Heart left ventricle (tissue), 16 donors: ENCODE data around the gene HACD2. TPM values are rescaled to one million over a fixed set of nuclear protein-coding genes. Genes with fewer than 3 reads are reported as not detected.

Experiments used
- ATAC-seq, 4 donors: fragments of 200-7000 bp; cut with Tn5 transposase; one replicate each; pipeline ENCODE4 v1.9.1; 2020 to 2022; ENCODE audit warnings: moderate library complexity in 4 of 4, mild to moderate bottlenecking in 3 of 4, moderate number of reproducible peaks in 1 of 4
- DNase-seq, 5 donors: peaks; one replicate each; pipeline ENCODE4 v3.0.0-alpha.2; 2020
- H3K27ac ChIP-seq, 12 donors: fragments of 200-600 bp; sonication (generic) in 4 of 12; one replicate each; pipeline versions ENCODE4 v1.5.0 to v1.8.0; 2016 to 2022; ENCODE audit warnings: mild to moderate bottlenecking in 2 of 12
- H3K27me3 ChIP-seq, 9 donors: fragments of 200-600 bp; sonication (generic) in 2 of 9; one replicate each; pipeline versions ENCODE4 v1.5.1 to v1.8.0; 2016 to 2022; ENCODE audit warnings: mild to moderate bottlenecking in 3 of 9
- H3K36me3 ChIP-seq, 9 donors: fragments of 200-600 bp; sonication (generic) in 2 of 9; one replicate each; pipeline versions ENCODE4 v1.5.0 to v1.8.0; 2018 to 2022; ENCODE audit warnings: mild to moderate bottlenecking in 2 of 9
- H3K4me1 ChIP-seq, 12 donors: fragments of 200-600 bp; sonication (generic) in 4 of 12; one replicate each; pipeline versions ENCODE4 v1.5.0 to v1.8.0; 2016 to 2022; ENCODE audit warnings: mild to moderate bottlenecking in 3 of 12
- H3K4me3 ChIP-seq, 12 donors: fragments of 200-600 bp; sonication (generic) in 4 of 12; one replicate each; pipeline versions ENCODE4 v1.5.0 to v1.8.0; 2017 to 2022; ENCODE audit warnings: mild to moderate bottlenecking in 9 of 12, moderate library complexity in 4 of 12
- H3K9me3 ChIP-seq, 12 donors: fragments of 200-600 bp; sonication (generic) in 4 of 12; one replicate each; pipeline versions ENCODE4 v1.5.0 to v1.8.0; 2016 to 2022; ENCODE audit warnings: mild to moderate bottlenecking in 1 of 12
- POLR2A ChIP-seq, 2 donors: fragments of 450-650 bp; IDR thresholded peaks; one replicate each; pipeline ENCODE4 v1.6.1; 2017; ENCODE audit warnings: antibody characterized with exemption in 2 of 2, mild to moderate bottlenecking in 2 of 2, moderate library complexity in 2 of 2
- WGBS, 4 donors: extraction: QIAGEN DNeasy Blood & Tissue Kit in 2 of 4; methylation state at CpG; one replicate each; pipeline versions ENCODE4 v1.1.5 to v1.1.7; 2013 to 2018; 5-methylcytosine and 5-hydroxymethylcytosine counted together
- intact Hi-C, 10 donors: fragments of 100-400 bp; cut with DNase I; formaldehyde crosslinking; loops; one replicate each; pipeline versions ENCODE4 v1.11.1 to v1.14.2; 2022
- polyA plus RNA-seq, 2 donors: library from polyadenylated mRNA; stranded (reverse); fragments of 200-250 nt; gene quantifications; one replicate each; pipeline ENCODE4 v1.2.3, GENCODE V29; 2013
- total RNA-seq, 9 donors: library from RNA; depleted of rRNA in 2 of 9; stranded (reverse); fragments of >200 nt in 2 of 9; fragmentation: NEBNext Ultra II Directional in 3 of 9; extraction: Animal tissue kit (Norgen Biotek cat#: 25700) in 3 of 9; gene quantifications; one replicate each; pipeline versions ENCODE4 v1.1.0 to v1.2.4, GENCODE V29; 2016 to 2023
- TF ChIP-seq, protein P1 (sequence below), 12 donors: fragments of 200-600 bp; sonication (generic) in 4 of 12; IDR thresholded peaks; one replicate each; pipeline versions ENCODE4 v1.5.0 to v1.8.0; 2018 to 2022; ENCODE audit warnings: antibody characterized with exemption in 12 of 12, mild to moderate bottlenecking in 5 of 12
- donor health status: ischemic (EF 13 %, LVEDD 7.1; RV severe dilation, severe dysfunction).
- donor health status: healthy with polysubstance abuse.
- donor health status: DM: no; HTN: yes; CAD: no.
- donor health status: DM: no; HTN: no; CAD: no.
- donor health status: ischemic (EF 25% LVEDD 6.9; RV normal size, moderate dysfunction).
- donor health status: ischemic (EF 25% LVEDD 5.7; RV mildly dilated, moderate dysfunction).
- donor health status: healthy.
- donor health status: DM: yes; HTN: yes; CAD: no.
- donor health status: ischemic (EF 35%, LVEDD 5.7; RV mildly dilated, moderate dysfunction).
- donor health status: nonischemic (EF 11% LVEDD 7.7; RV severe dilation, severe dysfunction).
- donor health status: DM: yes; HTN: yes; CAD: no.
- donor health status: PGD.
- donor health status: ischemic (EF 29% LVEDD 5.4; RV normal size, mild dysfunction).
- donor health status: nonischemic (EF 23%, LVEDD 6.1; RV moderate dilation, normal function).

Gene HACD2
- total and polyA plus RNA-seq, 11 donors: 5.6 to 23.3 (median 9.7) TPM

DNA sequence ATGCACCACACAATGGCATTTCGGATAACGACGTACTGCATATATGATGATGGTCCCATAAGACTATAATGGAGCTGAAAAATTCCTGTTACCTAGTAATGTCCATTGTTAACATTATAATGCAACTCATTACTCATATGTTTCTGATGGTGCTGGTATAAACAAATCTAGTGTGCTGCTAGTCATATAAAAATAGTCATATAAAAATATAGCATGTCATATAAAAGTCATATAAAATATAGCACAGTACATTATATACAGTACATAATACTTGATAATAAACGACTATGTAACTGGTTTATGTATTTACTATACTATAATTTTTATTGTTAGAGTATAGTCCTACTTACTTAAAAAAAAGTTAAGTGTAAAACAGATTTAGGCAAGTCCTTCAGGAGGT, 50.6 kb downstream of the HACD2 start:
- H3K9me3 ChIP-seq: no peaks in the 10 kb centered on the region
- 92 to 97% (median 95%) methylated on average over 4 of the region's 4 CpGs for WGBS, 4 donors
- no peak overlapping the region for H3K4me3 ChIP-seq
- no peaks in the 10 kb centered on the region for H3K27me3 ChIP-seq
- DNase-seq (no peak), ATAC-seq (no peak)
- H3K27ac ChIP-seq: no peak overlapping the region
- intact Hi-C loops: no loop called here
- TF ChIP-seq POLR2A (IDR thresholded peaks at IDR 0.05): no peak
- TF ChIP-seq, protein P1, sequence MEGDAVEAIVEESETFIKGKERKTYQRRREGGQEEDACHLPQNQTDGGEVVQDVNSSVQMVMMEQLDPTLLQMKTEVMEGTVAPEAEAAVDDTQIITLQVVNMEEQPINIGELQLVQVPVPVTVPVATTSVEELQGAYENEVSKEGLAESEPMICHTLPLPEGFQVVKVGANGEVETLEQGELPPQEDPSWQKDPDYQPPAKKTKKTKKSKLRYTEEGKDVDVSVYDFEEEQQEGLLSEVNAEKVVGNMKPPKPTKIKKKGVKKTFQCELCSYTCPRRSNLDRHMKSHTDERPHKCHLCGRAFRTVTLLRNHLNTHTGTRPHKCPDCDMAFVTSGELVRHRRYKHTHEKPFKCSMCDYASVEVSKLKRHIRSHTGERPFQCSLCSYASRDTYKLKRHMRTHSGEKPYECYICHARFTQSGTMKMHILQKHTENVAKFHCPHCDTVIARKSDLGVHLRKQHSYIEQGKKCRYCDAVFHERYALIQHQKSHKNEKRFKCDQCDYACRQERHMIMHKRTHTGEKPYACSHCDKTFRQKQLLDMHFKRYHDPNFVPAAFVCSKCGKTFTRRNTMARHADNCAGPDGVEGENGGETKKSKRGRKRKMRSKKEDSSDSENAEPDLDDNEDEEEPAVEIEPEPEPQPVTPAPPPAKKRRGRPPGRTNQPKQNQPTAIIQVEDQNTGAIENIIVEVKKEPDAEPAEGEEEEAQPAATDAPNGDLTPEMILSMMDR (IDR thresholded peaks at IDR 0.05): no peak
- H3K36me3 ChIP-seq: no peaks in the 10 kb centered on the region
- H3K4me1 ChIP-seq: no peaks in the 10 kb centered on the region

GRCh38 chr3:123533554-123534159, 51.2 kb downstream of the HACD2 start:
- no peaks in the 10 kb centered on the region for H3K27me3 ChIP-seq
- DNase-seq (no peak), ATAC-seq (no peak)
- H3K27ac ChIP-seq: no peak overlapping the region
- no peak overlapping the region for H3K4me3 ChIP-seq
- no peak for TF ChIP-seq POLR2A (IDR thresholded peaks at IDR 0.05)
- TF ChIP-seq, protein P1 (IDR thresholded peaks at IDR 0.05): no peak
- no peaks in the 10 kb centered on the region for H3K4me1 ChIP-seq
- H3K36me3 ChIP-seq: no peaks in the 10 kb centered on the region
- H3K9me3 ChIP-seq: no peaks in the 10 kb centered on the region
- intact Hi-C loops: no loop called here
- 91 to 94% (median 93%) methylated on average over 2 of the region's 2 CpGs for WGBS, 4 donors

- Histone ChIP-seq H3K27me3 (no peaks in the 10 kb centered on the region), H3K36me3 (peaks cover 0 to 32% (median 17%) of the 10 kb centered on the region in 9 donors), H3K4me1 (peaks cover 0 to 11% (median 4%) of the 10 kb centered on the region in 12 donors), H3K9me3 (no peaks in the 10 kb centered on the region), H3K4me3 (no peak overlapping the region), H3K27ac (no peak overlapping the region)
- intact Hi-C loops: no loop called here
- TF ChIP-seq, protein P1 (IDR thresholded peaks at IDR 0.05): no peak
- TF ChIP-seq POLR2A (IDR thresholded peaks at IDR 0.05): no peak
- WGBS, 4 donors: 98 to 99% (median 98%) methylated on average over 2 of the region's 2 CpGs
- ATAC-seq (no peak), DNase-seq (no peak)
Observed at GRCh38 chr3:123528130-123528529, 56.7 kb downstream of the HACD2 start.

- no peaks in the 10 kb centered on the region for H3K9me3 ChIP-seq
- no peak overlapping the region for H3K27ac ChIP-seq
- H3K36me3 ChIP-seq: peaks cover 0 to 33% (median 17%) of the 10 kb centered on the region in 9 donors
- 93 to 97% (median 95%) methylated on average over 3 of the region's 3 CpGs for WGBS, 4 donors
- no peak for TF ChIP-seq POLR2A (IDR thresholded peaks at IDR 0.05)
- TF ChIP-seq, protein P1 (IDR thresholded peaks at IDR 0.05): no peak
- ATAC-seq (no peak), DNase-seq (no peak)
- H3K4me3 ChIP-seq: no peak overlapping the region
- peaks cover 0 to 20% (median 13%) of the 10 kb centered on the region in 12 donors for H3K4me1 ChIP-seq
- intact Hi-C loops: no loop called here
- H3K27me3 ChIP-seq: no peaks in the 10 kb centered on the region
Observed at GRCh38 chr3:123527046-123527445, 57.8 kb downstream of the HACD2 start.
